GM21825 (cell line): ENCODE data around the gene CHD1.
"Not testable (repeated sequence)": the region's sequence is repeated elsewhere in the genome, so short reads cannot be mapped to it uniquely, and the experiment has no call there.

ENCODE experiments used
- ATAC-seq: cut with Tn5 transposase; IDR thresholded peaks from one replicate; pipeline ENCODE4 v1.9.1; 2021; ENCODE audit warnings: mild to moderate bottlenecking, moderate library complexity; ENCODE audit not compliant: unreplicated experiment

CHD1 gene

DNA sequence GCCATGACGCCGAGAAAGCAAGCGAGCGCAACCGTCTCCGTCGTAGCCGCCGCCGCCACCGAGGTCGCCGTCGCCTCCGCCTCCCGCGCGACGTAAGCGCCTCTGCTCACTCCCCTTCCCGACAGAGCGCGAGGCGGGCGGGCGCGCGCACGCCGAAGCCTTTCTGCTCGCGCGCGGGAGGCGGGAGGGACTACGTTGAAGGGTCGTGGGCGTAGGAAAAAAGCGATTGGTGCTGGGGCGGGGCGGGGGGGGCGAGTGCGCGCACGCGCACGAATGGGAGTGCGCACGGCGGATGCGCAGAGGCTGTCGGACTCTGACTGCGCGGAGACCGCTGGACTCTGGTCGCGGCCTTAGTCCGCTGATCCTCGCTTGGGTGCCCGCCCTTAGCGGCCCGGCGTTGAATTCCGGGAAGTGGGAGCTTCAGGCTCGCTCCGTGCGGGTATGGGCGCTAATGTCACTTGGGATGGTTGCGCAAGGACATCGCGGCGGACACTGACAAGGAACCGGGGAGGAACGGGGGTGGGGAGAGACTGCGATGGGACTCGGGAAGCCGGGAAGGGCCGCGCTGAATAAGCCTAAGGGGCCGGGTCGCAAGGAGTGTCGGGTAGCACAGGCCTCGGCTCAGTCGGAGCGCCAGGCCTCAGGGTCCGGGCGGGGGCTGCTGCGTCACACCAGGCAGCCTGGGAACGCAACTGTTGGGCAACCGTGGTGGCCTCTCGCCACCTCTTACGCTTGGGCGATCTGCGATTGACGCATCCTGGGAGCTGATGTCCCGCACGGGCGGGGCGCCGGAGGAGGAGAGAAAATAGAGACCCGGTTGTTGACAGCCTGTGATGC, at the start of gene CHD1:
Gene CHD1 (minus strand): TSS at position 135 of the 837 bp plus-strand sequence. CDS start 2,621 bp downstream, outside the sequence.
- ATAC-seq: peak; percentile 65

DNA sequence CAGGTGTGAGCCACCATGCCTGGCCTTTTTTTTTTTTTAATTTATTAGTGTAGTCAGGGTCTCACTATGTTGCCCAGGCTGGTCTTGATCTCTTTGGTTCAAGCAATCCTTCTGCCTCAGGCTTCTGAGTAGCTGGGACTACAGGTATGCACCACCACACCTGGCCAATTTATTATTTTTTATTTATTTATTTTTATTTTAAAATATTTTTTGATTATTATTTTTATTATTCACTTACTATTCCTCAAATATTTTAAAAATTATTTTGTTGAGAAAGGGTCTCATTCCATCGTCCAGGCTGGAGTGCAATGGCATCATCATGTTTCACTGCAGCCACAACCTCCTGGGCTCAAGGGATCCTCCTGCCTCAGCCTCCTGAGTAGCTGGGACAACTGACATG, 49.7 kb upstream of the CHD1 start:
- ATAC-seq: no peak

DNA sequence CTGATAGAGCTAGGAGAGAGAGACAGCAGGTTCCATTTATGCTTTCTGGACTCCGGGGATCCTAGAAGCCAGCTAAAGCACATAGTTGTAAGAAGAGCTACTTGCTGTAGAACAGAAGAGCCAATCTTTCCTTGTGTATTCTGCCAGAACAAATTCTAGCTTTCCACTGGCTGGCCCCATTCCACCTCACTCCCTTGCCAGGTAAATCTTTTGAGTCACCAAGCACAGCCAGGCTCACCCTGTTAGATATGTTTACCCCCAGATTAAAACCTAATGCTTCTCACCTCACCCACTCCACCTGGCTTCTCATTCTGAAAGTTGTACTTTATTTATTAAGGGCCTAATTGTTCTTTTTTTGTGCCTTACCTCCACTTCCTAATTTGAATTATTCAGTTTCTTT, 48.9 kb upstream of the CHD1 start:
- no peak for ATAC-seq

DNA sequence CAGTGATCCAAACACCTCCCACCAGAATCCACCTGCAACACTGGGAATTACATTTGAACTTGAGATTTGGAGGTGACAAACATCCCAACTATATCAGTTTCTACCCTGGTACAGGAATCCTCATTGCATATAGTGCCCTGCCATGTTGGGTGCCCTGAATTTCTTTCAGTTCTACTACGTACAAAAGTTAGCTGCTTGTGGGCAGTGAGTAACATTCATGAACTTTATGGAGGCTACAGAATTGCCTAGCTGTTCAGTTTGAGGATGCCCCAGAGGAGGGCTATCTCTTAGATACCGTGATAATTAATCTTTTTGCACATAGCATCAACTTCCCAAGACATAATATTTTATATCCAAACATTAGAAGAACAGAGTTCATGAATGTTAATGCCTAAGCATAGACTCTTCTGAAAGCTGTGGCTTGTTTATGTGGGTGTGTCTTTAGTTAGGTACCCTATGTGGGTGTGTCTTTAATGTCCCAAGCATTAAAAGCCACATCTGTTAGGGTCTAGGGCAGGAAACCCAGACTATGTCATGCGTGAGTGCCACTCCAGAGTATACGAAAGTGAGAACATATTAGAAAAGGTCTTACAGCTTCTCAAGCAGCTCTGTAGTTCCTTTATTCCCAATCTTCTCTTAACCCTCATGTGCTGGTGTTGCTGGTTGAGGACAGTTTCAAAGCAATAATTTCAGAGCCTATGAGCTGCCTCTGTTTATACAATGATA, 47.0 kb upstream of the CHD1 start:
- ATAC-seq: peak; percentile 92

DNA sequence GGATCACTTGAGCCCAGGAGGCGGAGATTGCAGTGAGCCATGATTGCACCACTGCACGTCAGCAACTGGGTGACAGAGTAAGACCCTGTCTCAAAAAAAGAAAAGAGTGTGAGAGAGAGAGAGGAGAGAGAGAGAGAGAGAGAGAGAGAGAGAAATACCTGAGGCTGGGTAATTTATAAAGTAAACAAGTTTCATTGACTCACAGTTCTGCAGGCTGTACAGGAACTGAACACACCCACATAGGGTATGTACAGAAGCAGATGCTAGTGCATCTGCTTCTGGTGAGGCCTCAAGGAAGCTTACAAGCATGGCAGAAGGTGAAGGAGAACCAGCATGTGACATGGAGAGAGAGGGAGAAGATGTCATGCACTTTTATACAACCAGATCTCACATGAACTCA, 46.4 kb upstream of the CHD1 start:
- no peak for ATAC-seq

DNA sequence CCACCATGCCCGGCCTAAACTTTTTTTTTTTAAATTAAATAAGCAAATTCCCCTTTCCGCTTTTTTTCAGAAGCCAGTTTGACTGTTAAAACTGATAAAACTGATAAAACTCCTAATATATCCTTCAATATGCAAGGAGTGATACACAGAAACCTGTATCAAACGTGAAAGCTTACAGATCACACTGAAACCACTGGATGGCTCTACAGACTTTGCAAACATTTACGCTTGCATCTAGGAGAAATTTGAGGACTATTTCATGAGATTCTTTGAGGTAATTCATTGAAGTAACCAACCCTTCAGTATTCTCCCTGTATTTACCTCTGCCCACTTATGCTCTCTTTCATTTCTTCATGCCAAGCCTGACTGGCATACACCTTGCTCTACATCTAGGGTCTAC, 40.6 kb upstream of the CHD1 start:
- ATAC-seq: no peak

DNA sequence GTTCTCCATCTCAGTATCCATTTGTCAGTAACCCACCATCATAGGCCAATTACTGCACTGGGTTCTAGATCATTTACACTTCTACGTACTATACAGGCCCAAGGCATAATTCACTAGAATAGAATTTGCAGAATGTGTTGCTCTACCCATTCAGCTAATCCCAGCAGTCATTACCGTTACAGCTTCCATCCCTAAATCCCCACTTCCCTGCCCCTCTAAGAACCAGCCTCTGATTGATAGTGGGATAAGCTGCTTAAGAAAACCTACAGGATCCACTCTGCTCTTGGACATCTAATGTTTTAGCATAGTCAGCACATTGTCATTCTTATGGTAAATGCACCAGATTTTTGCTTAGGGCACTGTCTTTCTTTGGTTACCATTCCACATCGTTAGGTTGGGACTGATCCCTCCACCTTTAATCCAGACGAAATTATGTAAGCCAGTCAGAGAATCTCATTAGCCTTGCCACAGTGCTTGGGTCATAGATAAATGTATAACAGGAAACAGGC, 39.3 kb upstream of the CHD1 start:
- ATAC-seq: no peak

DNA sequence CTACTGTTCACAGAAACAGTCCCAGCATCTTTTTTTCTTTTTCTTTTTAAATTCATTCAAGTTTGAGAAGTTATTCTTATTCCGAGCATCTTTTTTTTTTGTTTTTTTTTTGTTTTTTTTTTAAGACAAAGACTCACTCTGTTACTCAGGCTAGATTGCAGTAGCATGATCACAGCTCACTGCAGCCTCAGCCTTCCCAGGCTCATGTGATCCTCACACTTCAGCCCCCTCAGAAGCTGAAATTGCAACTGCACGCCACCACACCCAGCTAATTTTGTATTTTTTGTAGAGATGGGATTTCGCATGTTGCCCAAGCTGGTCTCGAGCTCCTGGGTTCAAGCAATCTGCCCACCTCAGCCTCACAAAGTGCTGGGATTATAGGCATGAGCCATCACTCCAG, 36.4 kb upstream of the CHD1 start:
- ATAC-seq: no peak

DNA sequence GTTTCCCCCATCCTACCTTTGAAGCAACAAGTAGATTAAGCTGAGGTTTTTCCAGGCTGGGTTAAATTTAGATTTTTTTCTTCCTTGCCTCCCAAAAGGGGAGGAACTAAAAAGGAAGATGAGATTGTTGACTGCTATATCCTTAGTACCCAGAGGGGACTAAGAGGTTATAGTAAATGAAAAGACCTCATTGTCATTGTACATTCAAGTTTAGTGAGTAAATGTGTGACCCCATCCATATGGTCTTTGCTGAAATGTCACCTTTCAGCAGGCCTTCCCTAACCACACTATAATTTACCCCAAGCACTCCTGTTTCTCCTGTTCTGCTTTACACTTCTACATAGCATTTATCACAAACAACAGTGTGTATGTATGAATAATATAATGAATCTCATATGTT, 35.8 kb upstream of the CHD1 start:
- no peak for ATAC-seq

DNA sequence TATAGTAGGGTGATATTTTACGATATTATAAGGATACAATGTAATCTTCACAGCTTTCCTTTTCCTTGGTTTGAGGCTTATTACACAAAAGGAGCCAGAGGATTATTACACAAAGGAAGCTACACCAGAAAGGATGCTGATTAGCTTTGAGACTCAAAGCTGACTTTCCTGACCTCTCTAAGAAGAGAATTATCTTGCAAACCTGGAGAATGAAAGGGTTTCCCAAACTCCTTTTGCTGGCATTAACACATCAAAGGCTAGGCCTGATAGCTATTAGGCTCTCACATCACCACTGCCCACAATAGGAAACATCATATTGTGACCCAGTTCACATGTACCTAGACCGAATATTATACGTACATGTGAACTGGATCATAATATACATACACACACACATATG, 34.2 kb upstream of the CHD1 start:
- no peak for ATAC-seq

DNA sequence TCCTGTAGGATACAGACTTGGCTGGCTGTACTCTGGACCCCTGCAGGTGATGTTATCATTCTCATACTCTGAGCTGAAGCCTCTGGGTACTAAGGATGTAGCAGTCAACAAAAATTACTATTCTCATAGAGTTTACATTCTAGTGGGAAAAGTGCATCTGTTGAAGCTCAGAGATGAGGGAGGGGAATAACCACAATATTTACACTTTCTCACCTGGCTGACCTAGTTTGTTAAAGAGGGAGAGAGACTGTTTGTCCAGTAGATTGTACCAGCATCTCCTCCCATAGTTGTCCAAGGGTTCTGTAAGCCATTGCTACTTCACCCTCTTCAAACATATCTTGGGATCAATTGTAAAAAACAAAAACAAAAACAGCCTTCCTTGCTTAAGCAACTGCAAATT, 33.8 kb upstream of the CHD1 start:
- no peak for ATAC-seq

DNA sequence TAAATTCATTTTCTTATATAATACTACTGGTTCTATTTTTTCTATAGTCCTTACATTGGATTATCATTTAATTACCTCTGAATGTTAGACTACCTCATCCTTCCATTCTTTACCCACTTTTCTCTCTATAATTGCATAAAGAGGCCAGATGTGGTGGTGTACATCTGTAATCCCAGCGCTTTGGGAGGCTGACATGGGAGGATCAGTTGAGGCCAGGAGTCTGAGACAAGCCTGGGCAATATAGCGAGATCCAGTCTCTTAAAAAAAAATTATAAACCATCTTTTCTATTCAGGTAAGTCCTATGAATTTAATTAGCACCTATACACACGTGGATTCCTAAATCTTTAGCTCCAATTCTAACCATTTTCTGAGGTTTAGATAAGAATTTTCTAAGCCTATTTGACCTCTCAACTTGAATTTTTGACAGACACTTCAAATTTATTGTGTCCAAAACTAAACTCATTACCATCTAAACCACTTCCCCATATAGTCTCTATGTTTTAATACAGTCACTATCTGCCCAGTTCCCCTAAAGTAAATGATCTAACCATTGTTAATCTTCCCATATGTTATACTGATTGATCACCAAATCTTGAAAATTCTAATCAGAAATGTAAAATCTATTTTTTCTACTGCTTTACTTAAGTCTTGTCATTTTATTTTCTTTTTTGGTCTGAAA, 33.0 kb upstream of the CHD1 start:
- ATAC-seq: no peak

DNA sequence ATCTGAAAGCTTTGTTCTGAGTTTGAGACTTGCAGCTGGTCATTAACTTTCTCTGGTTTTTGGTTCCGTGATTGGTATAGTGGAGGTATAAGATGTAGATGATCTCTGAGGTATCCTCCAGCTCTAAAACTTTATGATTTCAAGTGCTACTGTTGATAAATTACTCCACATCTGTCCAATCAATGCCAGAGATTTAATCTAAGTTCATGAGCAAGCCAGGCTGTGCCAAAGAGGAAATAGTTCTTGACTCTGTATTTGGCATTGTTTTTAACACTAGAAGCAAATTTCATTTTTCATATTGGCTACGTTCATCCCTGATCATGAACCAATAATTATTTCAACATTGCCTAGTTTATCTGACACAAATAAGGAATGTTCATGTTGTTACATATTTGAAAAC, 28.5 kb upstream of the CHD1 start:
- ATAC-seq: no peak

DNA sequence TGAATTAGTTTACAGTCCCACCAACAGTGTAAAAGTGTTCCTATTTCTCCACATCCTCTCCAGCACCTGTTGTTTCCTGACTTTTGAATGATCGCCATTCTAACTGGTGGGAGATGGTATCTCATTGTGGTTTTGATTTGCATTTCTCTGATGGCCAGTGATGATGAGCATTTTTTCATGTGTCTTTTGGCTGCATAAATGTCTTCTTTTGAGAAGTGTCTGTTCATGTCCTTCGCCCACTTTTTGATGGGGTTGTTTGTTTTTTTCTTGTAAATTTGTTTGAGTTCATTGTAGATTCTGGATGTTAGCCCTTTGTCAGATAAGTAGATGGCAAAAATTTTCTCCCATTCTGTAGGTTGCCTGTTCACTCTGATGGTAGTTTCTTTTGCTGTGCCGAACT, 27.1 kb upstream of the CHD1 start:
- ATAC-seq: not testable (repeated sequence)

DNA sequence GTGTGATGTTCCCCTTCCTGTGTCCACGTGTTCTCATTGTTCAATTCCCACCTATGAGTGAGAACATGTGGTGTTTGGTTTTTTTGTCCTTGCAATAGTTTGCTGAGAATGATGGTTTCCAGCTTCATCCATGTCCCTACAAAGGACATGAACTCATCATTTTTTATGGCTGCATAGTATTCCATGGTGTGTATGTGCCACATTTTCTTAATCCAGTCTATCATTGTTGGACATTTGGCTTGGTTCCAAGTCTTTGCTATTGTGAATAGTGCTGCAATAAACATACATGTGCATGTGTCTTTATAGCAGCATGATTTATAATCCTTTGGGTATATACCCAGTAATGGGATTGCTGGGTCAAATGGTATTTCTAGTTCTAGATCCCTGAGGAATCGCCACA, 26.7 kb upstream of the CHD1 start:
- ATAC-seq: not testable (repeated sequence)

DNA sequence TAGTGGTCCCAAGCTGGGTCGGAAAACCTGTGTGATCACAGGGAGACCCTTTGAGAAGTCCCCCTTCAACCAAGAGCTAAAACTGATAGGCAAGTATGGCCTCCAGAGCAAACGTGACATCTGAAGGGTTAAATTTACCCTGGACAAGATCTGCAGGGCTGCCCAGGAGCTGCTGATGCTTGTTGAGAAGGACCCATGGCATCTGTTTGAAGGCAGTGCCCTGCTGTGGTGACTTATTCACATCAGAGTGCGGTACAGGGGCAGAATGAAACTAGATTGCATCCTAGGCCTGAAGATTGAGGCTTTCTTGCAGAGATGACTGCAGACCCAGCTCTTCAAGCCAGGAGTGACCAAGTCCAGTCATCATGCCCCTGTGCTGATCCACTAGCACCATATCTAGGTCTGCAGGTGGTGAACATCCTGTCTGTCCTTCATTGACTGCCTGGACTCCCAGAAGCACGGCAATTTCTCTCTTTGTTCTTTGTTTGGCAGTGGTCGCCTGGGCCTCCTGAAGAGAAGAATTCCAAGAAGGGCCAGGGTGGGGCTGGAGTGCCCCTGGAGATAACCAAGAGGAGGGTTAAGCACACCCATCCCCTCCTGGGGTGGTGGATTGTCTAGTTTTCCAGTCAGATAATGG, 25.7 kb upstream of the CHD1 start:
- no peak for ATAC-seq

DNA sequence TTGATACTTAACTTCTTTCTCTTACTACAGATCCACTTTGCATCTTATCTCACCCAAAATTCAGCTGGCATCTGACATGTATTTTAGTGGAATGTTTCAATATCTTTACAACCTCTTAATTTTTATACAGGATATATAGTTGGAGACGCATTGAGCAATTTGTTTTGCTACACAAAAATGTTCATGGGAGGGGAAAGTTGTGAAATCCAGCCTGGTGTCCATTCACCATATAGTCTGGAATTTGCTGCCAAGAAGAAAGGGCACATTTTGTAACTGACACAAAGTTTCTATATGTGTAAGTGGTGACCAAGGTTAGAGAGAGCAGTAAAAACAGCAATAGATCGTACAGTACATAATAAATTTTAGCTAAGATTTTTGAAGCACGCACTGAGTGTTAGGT, 14.0 kb upstream of the CHD1 start:
- no peak for ATAC-seq

DNA sequence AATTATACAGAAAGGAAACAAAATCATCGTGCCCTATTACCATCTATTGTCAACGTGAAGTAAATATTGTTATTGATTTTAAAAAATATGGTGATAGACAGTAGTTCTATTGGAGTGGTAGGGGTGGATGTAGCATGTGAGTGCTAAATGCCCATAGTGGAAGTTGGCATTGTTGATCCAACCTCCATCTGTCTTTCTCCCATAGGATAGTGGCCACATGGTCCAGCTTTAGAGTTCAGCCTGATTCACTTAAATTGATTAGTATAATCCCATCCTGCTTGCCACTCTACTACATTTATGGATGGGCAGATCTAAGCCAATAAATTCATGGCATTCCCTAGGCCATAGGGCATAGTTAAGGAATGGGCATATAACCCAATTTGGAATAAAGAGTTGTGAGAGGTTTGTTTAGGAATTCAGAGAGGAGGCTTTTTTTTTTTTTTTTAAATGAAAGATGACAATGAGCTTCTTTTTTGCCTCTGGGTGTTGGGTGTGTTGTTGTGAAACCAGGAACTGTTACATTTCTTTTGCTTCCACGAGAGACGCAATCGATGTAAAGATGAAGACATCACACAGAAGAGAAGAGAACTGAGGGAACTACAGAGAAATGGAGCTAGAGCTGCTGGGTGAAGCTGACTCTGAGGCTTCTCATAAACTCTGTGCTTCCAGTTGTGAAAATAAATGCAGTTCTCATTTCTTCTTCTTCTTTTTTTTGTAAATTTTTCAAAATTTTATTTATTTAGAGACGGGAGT, 12.5 kb upstream of the CHD1 start:
- ATAC-seq: no peak

DNA sequence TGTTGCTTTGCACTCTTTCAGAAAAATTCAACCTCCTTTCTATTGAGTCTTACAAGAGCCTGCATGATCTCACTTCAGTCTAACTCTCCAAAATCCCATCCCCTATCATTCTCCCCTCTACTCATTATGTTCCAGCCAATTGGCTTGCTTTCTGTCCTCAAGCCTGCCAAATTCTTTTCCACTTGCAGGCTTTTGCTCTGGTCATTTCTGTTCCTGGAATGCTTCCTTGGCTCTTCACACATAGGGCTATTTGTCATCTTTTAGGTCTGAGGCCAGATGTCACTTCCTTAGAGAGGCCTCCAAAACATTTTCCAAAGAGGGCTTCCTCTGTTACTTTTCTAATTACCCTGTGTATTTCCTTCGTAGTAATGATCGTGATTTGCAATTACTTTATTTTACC, 11.8 kb upstream of the CHD1 start:
- no peak for ATAC-seq

DNA sequence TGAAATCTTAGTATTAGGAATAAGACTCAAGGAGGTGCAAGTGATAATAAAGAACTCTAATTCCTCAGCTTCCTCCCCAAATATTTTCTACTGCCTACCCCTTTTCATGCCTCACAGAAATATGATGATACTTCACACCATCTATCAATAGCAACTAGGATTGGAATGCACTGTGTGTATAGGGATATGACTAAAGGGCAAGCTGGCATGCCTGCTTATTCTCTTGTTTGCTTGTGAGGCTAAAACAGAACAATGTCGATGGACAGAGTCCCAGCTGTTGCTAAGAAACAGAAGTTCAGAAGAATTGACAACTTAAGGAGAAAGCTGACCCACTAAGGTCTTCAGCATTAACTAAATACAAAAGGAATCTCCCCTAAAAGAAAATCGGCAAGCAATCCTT, 9.7 kb upstream of the CHD1 start:
- no peak for ATAC-seq
